Measurements from ENCODE around the gene MUSK.
"Not testable (repeated sequence)": the region's sequence is repeated elsewhere in the genome, so short reads cannot be mapped to it uniquely, and the experiment has no call there.

MUSK gene

GRCh38 chr9:110776221-110776620 is 107.6 kb downstream of the MUSK start:
- DNase-seq (ENCODE audit: low read depth) = no peak
- no peak overlapping the region for H3K4me3 ChIP-seq (ENCODE audit: low read depth, low read length)
- in situ Hi-C loops (cut with HindIII; ENCODE audit: low sequenced_read_pairs) = loop anchor here (5.0 kb wide), 2 partner anchors 56 to 106 kb away; no protein-coding TSS in a partner anchor
- TF ChIP-seq CTCF (IDR thresholded peaks at IDR 0.05; ENCODE audit: low read depth, low read length, missing control alignments) = no peak

DNA sequence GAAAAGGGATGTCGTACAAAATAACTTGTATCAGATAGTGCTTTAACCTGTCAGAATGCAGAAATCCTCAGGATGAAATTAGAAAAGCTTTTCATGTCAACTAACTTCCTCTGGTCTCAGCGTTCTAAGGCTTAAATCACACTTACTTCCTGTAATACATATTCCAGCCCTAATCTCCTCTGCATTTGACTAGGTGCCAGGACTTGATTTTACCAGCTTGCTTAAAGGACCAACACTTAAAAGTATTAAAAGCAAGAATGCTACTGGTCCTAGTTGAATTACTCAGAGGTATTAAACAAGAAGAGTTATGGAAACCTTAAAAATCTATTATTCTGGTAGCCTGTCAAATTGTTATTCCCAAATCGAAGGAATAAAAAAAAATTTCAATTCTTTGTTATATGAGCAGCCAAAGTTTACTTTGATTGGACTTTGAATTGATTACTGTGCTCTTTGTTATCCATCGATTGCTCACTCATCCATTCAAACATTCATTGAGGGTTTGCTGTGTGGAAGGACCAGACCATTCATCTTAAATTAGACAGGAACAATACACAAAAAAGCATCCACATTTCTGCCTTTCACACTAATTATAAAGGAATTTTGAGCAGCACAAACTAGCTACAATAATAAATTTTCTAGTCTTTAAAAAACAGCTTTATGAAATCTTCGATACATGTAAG is 108.7 kb downstream of the MUSK start:
- TF ChIP-seq CTCF (IDR thresholded peaks at IDR 0.05; ENCODE audit: low read depth, low read length, missing control alignments) = no peak
- no peak for DNase-seq (ENCODE audit: low read depth)
- in situ Hi-C loops (cut with HindIII; ENCODE audit: low sequenced_read_pairs) = loop anchor here (5.0 kb wide), 2 partner anchors 55 to 105 kb away; no protein-coding TSS in a partner anchor
- no peak overlapping the region for H3K4me3 ChIP-seq (ENCODE audit: low read depth, low read length)

- in situ Hi-C loops (cut with HindIII; ENCODE audit: low sequenced_read_pairs) = loop anchor here (5.0 kb wide), 2 partner anchors 54 to 104 kb away; no protein-coding TSS in a partner anchor
- DNase-seq (ENCODE audit: low read depth) = no peak
- no peak for TF ChIP-seq CTCF (IDR thresholded peaks at IDR 0.05; ENCODE audit: low read depth, low read length, missing control alignments)
These were observed 109.3 kb downstream of the MUSK start for GRCh38 chr9:110777876-110778215.

GRCh38 chr9:110782701-110783100 is 114.1 kb downstream of the MUSK start:
- no peak for TF ChIP-seq CTCF (IDR thresholded peaks at IDR 0.05; ENCODE audit: low read depth, low read length, missing control alignments)
- no peak for DNase-seq (ENCODE audit: low read depth)
- no peak overlapping the region for H3K4me3 ChIP-seq (ENCODE audit: low read depth, low read length)
- in situ Hi-C loops (cut with HindIII; ENCODE audit: low sequenced_read_pairs) = no loop called here

More at GRCh38 chr9:110777876-110778215, 109.3 kb downstream of the MUSK start:
- no peak overlapping the region for H3K4me3 ChIP-seq (ENCODE audit: low read depth, low read length)

DNA sequence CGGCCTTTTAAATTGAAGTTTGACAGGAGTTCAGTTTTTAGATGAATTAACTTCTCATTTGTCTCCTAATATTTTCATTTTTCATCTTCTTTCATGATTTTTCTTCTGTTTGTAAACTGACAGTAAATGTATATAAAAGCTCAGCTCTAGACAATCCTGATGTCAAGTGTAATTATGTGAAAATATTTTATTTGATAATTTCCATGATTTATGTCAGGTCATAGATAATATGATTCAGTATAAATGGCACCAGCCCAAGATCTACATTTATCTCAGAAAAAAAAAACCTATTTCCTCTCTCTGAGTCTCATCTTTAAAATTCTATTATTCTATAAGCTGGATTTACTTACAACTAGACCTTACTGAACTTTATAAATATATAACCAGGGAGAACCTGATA is 115.7 kb downstream of the MUSK start:
- no peak for TF ChIP-seq CTCF (IDR thresholded peaks at IDR 0.05; ENCODE audit: low read depth, low read length, missing control alignments)
- DNase-seq (ENCODE audit: low read depth) = no peak
- no peak overlapping the region for H3K4me3 ChIP-seq (ENCODE audit: low read depth, low read length)
- in situ Hi-C loops (cut with HindIII; ENCODE audit: low sequenced_read_pairs) = no loop called here

GRCh38 chr9:110785166-110785565 is 116.6 kb downstream of the MUSK start:
- no peak for TF ChIP-seq CTCF (IDR thresholded peaks at IDR 0.05; ENCODE audit: low read depth, low read length, missing control alignments)
- no peak overlapping the region for H3K4me3 ChIP-seq (ENCODE audit: low read depth, low read length)
- in situ Hi-C loops (cut with HindIII; ENCODE audit: low sequenced_read_pairs) = no loop called here
- DNase-seq (ENCODE audit: low read depth) = no peak

- in situ Hi-C loops (cut with HindIII; ENCODE audit: low sequenced_read_pairs); H3K4me3 ChIP-seq (ENCODE audit: low read depth, low read length); DNase-seq (ENCODE audit: low read depth): not testable (repeated sequence)
These were observed 119.8 kb downstream of the MUSK start for GRCh38 chr9:110788396-110788795.
